Psoas muscle (tissue), 8 donors: ENCODE measurements around the gene TRIM49. TPM values are rescaled to one million over a fixed set of nuclear protein-coding genes. Genes with fewer than 3 reads are reported as not detected.
"Not testable (repeated sequence)": the region's sequence is repeated elsewhere in the genome, so short reads cannot be mapped to it uniquely, and the experiment has no call there.

Source experiments
- ATAC-seq, 4 donors: fragments of 200-7000 bp; cut with Tn5 transposase; one replicate each; pipeline ENCODE4 v1.9.1; 2020; ENCODE audit warnings: moderate library complexity in 3 of 4, mild to moderate bottlenecking in 2 of 4
- DNase-seq, 2 donors: peaks; one replicate each; pipeline ENCODE4 v3.0.0-alpha.2; 2020
- H3K27ac ChIP-seq: fragments of 200-600 bp; one replicate; pipeline ENCODE4 v1.8.0; 2022
- H3K27me3 ChIP-seq, 3 donors: fragments of 200-600 bp in 1 of 3; one replicate each; pipeline versions ENCODE4 v1.6.1 to v1.8.0; 2013 to 2022; ENCODE audit warnings: low read length in 2 of 3, mild to moderate bottlenecking in 2 of 3, moderate library complexity in 1 of 3; ENCODE audit not compliant: insufficient read depth in 3 of 3
- H3K36me3 ChIP-seq, 2 donors: fragments of 200-600 bp in 1 of 2; one replicate each; pipeline versions ENCODE4 v1.6.1 to v1.8.0; 2013 to 2022; ENCODE audit warnings: low read depth in 1 of 2, mild to moderate bottlenecking in 1 of 2, moderate library complexity in 1 of 2; ENCODE audit not compliant: insufficient read depth in 1 of 2
- H3K4me1 ChIP-seq: fragments of 200-600 bp; one replicate; pipeline ENCODE4 v1.8.0; 2022
- H3K4me3 ChIP-seq: fragments of 200-600 bp; one replicate; pipeline ENCODE4 v1.8.0; 2022; ENCODE audit warnings: mild to moderate bottlenecking
- H3K9me3 ChIP-seq: fragments of 200-600 bp; one replicate; pipeline ENCODE4 v1.8.0; 2022
- WGBS, 3 donors: extraction: QIAGEN DNeasy Blood & Tissue Kit; methylation state at CpG; one replicate each; pipeline versions ENCODE4 v1.1.6 to v1.1.7; 2013; 5-methylcytosine and 5-hydroxymethylcytosine counted together
- intact Hi-C, 2 donors: fragments of 100-400 bp; cut with DNase I; formaldehyde crosslinking; loops; one replicate each; pipeline versions ENCODE4 v1.11.0 to v1.14.2; 2022
- long read RNA-seq, 2 donors: library from polyadenylated mRNA; unstranded; transcript quantifications; one replicate each; pipeline ENCODE4 v2.0.0, GENCODE V29; 2021
- polyA plus RNA-seq, 3 donors: library from polyadenylated mRNA; stranded (reverse); fragments of 200-250 nt; gene quantifications; one replicate each; pipeline ENCODE4 v1.2.3, GENCODE V29; 2013
- total RNA-seq, 4 donors: library from RNA; stranded (reverse); fragmentation: NEBNext Ultra II Directional in 2 of 4; extraction: Animal tissue kit (Norgen Biotek cat#: 25700) in 2 of 4; gene quantifications; one replicate each; pipeline versions ENCODE4 v1.2.1 to v1.2.4, GENCODE V29; 2021 to 2023
- donor health status: healthy with polysubstance abuse.
- donor health status: DM: no; HTN: no; CAD: no; lungs with moderate emphysema.
- donor health status: Bipolar disorder and iron deficiency.
- donor health status: healthy.
- donor health status: DM: yes; HTN: yes; CAD: no.
- donor health status: DM: no; HTN: no; CAD: no.
- donor health status: DM: no; HTN: no; CAD: no.
- donor health status: DM: yes; HTN: yes; CAD: no.

The TRIM49 gene
- total RNA-seq (not detected), polyA plus RNA-seq (not detected)
- long read RNA-seq, donor 1: 0 reads
- long read RNA-seq, donor 2: 0 reads

GRCh38 chr11:89808475-89808874 lies at the start of gene TRIM49:
TRIM49 (minus strand) TSS chr11:89808575; CDS start chr11:89804469, 4,106 bp downstream.
- H3K4me1 ChIP-seq, intact Hi-C loops, H3K36me3 ChIP-seq, ATAC-seq, H3K27ac ChIP-seq, H3K27me3 ChIP-seq, DNase-seq, H3K4me3 ChIP-seq, H3K9me3 ChIP-seq: not testable (repeated sequence)
- 84 to 90% (median 89%) methylated on average over 2 of the region's 2 CpGs for WGBS, 3 donors

- H3K4me3 ChIP-seq, H3K27ac ChIP-seq, H3K36me3 ChIP-seq, DNase-seq, H3K4me1 ChIP-seq, H3K27me3 ChIP-seq, intact Hi-C loops, ATAC-seq, H3K9me3 ChIP-seq: not testable (repeated sequence)
- WGBS, 3 donors: 36% methylated on average over 1 of the region's 2 CpGs; no CpG with 5 or more reads in 2 of the 3 donors
These were observed 18.3 kb upstream of the TRIM49 start for GRCh38 chr11:89826694-89827093.

GRCh38 chr11:89820008-89820407 lies 11.6 kb upstream of the TRIM49 start:
- H3K4me3 ChIP-seq, H3K36me3 ChIP-seq, H3K9me3 ChIP-seq, H3K27me3 ChIP-seq, DNase-seq, ATAC-seq, H3K4me1 ChIP-seq, intact Hi-C loops, H3K27ac ChIP-seq: not testable (repeated sequence)
- 82% methylated on average over 2 of the region's 3 CpGs; no CpG with 5 or more reads in 2 of the 3 donors for WGBS, 3 donors

GRCh38 chr11:89813535-89813934 lies 5.2 kb upstream of the TRIM49 start:
- ATAC-seq, H3K4me1 ChIP-seq, intact Hi-C loops, DNase-seq, H3K4me3 ChIP-seq, H3K36me3 ChIP-seq, H3K27ac ChIP-seq, H3K9me3 ChIP-seq, H3K27me3 ChIP-seq: not testable (repeated sequence)
- 73 to 81% (median 74%) methylated on average over 5 of the region's 5 CpGs for WGBS, 3 donors

GRCh38 chr11:89787506-89788063 lies 20.8 kb downstream of the TRIM49 start:
- 36 to 65% (median 49%) methylated on average over 7 to 36 of the region's 39 CpGs for WGBS, 3 donors
- H3K4me3 ChIP-seq, H3K27me3 ChIP-seq, H3K9me3 ChIP-seq, intact Hi-C loops, ATAC-seq, H3K4me1 ChIP-seq, H3K27ac ChIP-seq, DNase-seq, H3K36me3 ChIP-seq: not testable (repeated sequence)

- 17 to 40% (median 27%) methylated on average over 4 to 12 of the region's 27 CpGs for WGBS, 3 donors
- H3K4me3 ChIP-seq, H3K4me1 ChIP-seq, DNase-seq, H3K27me3 ChIP-seq, intact Hi-C loops, ATAC-seq, H3K27ac ChIP-seq, H3K9me3 ChIP-seq, H3K36me3 ChIP-seq: not testable (repeated sequence)
These were observed 22.6 kb downstream of the TRIM49 start for GRCh38 chr11:89785726-89786125.

GRCh38 chr11:89750822-89751221 lies 57.6 kb downstream of the TRIM49 start:
- H3K27ac ChIP-seq, intact Hi-C loops, ATAC-seq: not testable (repeated sequence)

More at GRCh38 chr11:89750822-89751221, 57.6 kb downstream of the TRIM49 start:
- not testable (repeated sequence) for H3K27me3 ChIP-seq, H3K36me3 ChIP-seq, H3K9me3 ChIP-seq, H3K4me3 ChIP-seq, DNase-seq, H3K4me1 ChIP-seq

Other genes starting within 250 kb of the TRIM49 start
- not detected for gene TRIM77, start 98.3 kb downstream of the TRIM49 start, total RNA-seq
- gene TRIM77, start 98.3 kb downstream of the TRIM49 start, polyA plus RNA-seq: not detected
- not detected for gene TRIM64B, start 69.9 kb upstream of the TRIM49 start, total RNA-seq
- gene TRIM64B, start 69.9 kb upstream of the TRIM49 start, polyA plus RNA-seq: not detected
- not detected for gene TRIM49D1, start 113.7 kb upstream of the TRIM49 start, total RNA-seq
- gene TRIM49D1, start 113.7 kb upstream of the TRIM49 start, polyA plus RNA-seq: not detected
- not detected for gene TRIM49D2, start 115.5 kb upstream of the TRIM49 start, total RNA-seq
- not detected for gene TRIM49D2, start 115.5 kb upstream of the TRIM49 start, polyA plus RNA-seq
- not detected for gene TRIM64, start 157.5 kb upstream of the TRIM49 start, total RNA-seq
- not detected for gene TRIM64, start 157.5 kb upstream of the TRIM49 start, polyA plus RNA-seq
- gene TRIM49C, start 222.5 kb upstream of the TRIM49 start, total RNA-seq: not detected
- gene TRIM49C, start 222.5 kb upstream of the TRIM49 start, polyA plus RNA-seq: not detected